Measurements from ENCODE around the gene CLTRN. TPM values are rescaled to one million over a fixed set of nuclear protein-coding genes. Genes with fewer than 3 reads are reported as not detected.
A peak's percentile ranks its signal among the peaks of the same experiment; 100 is the strongest.
"Not testable (repeated sequence)": the region's sequence is repeated elsewhere in the genome, so short reads cannot be mapped to it uniquely, and the experiment has no call there.

Gene CLTRN
- total RNA-seq, 4 donors from 2014 or later, result 0.40 to 1.2 (median 0.74) TPM; not detected in 1

DNA sequence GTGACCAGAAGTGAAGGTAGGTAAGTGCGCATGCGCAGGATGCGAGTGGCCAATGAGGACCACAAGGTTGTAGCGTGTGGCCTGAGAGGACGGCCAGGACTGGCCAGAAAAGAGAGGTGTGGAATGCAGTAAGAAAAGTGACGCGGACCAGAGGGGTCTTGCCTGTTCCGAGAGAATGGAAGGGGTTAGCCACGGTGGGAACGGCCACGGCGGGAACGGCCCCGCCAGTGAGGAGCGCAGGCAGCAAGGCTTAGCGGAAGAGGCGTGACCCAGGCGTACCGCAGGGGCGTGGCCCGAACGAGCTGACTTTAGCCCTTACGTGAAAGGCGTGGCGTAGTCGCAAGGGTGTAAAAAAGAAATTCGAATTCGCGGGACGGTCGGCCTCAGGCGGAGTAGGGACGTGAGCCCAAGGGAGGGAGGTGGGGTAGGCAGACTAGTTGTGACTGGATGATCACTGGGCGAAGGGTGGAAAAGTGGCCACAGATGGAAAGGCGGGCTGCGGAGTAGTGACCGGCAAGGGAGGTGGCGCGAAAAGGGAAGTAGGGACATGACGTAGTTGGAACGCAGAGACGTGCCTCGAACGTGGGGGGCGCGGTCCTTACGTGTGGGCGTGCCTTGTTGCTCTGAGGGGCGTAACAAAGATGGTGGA, 10.4 kb upstream of the CLTRN start:
- no peaks in the 10 kb centered on the region for H3K9me3 ChIP-seq
- H3K27ac ChIP-seq, result peak overlapping the region; percentile 94 to 99 (median 98)
- TF ChIP-seq POLR2A (IDR thresholded peaks at IDR 0.05), result peak; percentile 37 to 49
- TF ChIP-seq, protein P1, sequence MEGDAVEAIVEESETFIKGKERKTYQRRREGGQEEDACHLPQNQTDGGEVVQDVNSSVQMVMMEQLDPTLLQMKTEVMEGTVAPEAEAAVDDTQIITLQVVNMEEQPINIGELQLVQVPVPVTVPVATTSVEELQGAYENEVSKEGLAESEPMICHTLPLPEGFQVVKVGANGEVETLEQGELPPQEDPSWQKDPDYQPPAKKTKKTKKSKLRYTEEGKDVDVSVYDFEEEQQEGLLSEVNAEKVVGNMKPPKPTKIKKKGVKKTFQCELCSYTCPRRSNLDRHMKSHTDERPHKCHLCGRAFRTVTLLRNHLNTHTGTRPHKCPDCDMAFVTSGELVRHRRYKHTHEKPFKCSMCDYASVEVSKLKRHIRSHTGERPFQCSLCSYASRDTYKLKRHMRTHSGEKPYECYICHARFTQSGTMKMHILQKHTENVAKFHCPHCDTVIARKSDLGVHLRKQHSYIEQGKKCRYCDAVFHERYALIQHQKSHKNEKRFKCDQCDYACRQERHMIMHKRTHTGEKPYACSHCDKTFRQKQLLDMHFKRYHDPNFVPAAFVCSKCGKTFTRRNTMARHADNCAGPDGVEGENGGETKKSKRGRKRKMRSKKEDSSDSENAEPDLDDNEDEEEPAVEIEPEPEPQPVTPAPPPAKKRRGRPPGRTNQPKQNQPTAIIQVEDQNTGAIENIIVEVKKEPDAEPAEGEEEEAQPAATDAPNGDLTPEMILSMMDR (IDR thresholded peaks at IDR 0.05), result no peak
- peak; percentile 73 for TF ChIP-seq POLR2AphosphoS5 (IDR thresholded peaks at IDR 0.05)
- 0 to 2% methylated on average over 31 to 43 of the region's 49 CpGs for WGBS, 2 donors (ENCODE audit: low coverage in 1 of 2)
- peak; percentile 95 for ATAC-seq
- peaks cover 2 to 21% (median 16%) of the 10 kb centered on the region in 3 donors for H3K4me1 ChIP-seq
- no peaks in the 10 kb centered on the region for H3K27me3 ChIP-seq
- H3K36me3 ChIP-seq, result peaks cover 0 to 3% of the 10 kb centered on the region in 2 donors
- peak overlapping the region; percentile 74 to 99 for H3K4me3 ChIP-seq

DNA sequence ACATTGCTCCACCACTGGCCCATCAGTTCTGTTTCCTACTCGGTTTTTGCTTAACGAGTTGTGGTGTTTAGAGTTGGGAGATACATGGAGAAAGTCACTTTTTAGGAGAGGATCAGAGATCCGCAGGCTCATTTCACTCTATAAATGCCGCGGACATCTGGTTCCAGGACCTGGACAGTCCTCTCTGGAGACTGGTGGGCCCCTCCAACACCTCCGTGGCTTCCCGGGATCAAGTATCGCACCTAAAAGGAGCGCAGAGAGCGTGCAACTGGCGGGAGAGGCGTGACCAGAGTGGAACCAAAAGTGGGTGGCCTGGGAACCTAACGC, 9.9 kb upstream of the CLTRN start:
- WGBS, 2 donors (ENCODE audit: low coverage in 1 of 2), result 0% methylated on average over 5 of the region's 13 CpGs; no CpG with 5 or more reads in 1 of the 2 donors
- Histone ChIP-seq H3K36me3 (peaks cover 0 to 3% of the 10 kb centered on the region in 2 donors), H3K9me3 (no peaks in the 10 kb centered on the region), H3K27ac (peak overlapping the region; percentile 94 to 99 (median 98)), H3K4me1 (peaks cover 2 to 21% (median 16%) of the 10 kb centered on the region in 3 donors), H3K27me3 (no peaks in the 10 kb centered on the region), H3K4me3 (peak overlapping the region; percentile 74 to 99)
- TF ChIP-seq POLR2AphosphoS5 (IDR thresholded peaks at IDR 0.05) (no peak), POLR2A (IDR thresholded peaks at IDR 0.05) (no peak), EP300 (IDR thresholded peaks at IDR 0.05) (no peak)
- TF ChIP-seq, protein P1 (IDR thresholded peaks at IDR 0.05), result no peak
- no peak for ATAC-seq

DNA sequence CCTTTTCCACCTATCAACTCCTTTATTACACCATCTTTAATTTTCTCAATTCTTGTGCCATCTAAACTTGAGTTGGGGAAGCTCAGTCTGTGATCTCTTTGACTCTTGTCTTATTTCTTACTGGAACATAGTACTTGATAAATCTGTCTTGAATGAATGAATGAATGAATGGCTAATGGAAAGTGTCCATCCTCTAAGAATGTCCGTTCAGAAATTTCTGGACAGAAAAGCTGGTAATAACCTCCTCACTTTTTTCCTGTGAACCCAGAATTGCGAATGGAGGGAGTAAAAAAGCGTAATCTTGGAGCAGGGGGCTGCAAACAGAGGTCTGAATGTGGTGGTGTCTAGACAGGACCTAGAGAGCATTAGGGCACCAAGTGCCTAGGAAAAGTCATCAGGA, 9.4 kb upstream of the CLTRN start:
- peaks cover 2 to 21% (median 16%) of the 10 kb centered on the region in 3 donors for H3K4me1 ChIP-seq
- 42% methylated on average over 2 of the region's 3 CpGs; no CpG with 5 or more reads in 1 of the 2 donors for WGBS, 2 donors (ENCODE audit: low coverage in 1 of 2)
- H3K36me3 ChIP-seq, result peaks cover 0 to under 1% of the 10 kb centered on the region in 2 donors
- H3K4me3 ChIP-seq, result peak overlapping the region; percentile 74 to 99
- TF ChIP-seq POLR2A (IDR thresholded peaks at IDR 0.05), result no peak
- no peak for TF ChIP-seq EP300 (IDR thresholded peaks at IDR 0.05)
- peak overlapping the region; percentile 94 to 99 (median 98) for H3K27ac ChIP-seq
- H3K9me3 ChIP-seq, result no peaks in the 10 kb centered on the region
- H3K27me3 ChIP-seq, result no peaks in the 10 kb centered on the region
- no peak for ATAC-seq

DNA sequence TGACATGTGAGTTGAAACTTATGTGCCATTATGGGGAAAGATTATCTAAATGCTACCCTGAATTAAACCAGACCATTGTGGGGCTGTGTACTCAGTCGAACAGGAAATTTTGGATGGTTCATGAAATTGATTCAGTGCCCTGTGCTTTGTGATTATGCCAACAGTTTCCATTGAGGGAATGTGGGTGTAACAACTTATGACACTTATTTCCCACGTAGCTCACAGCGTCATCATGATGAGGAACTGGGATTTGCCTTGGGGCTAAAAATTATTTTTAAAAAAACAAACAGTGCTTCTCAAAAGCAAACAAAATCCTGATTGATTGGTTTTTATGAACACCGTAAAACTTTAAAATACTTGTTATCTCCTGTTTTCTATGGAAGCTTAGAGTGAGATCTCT, 8.3 kb upstream of the CLTRN start:
- Histone ChIP-seq H3K27me3 (no peaks in the 10 kb centered on the region), H3K9me3 (no peaks in the 10 kb centered on the region), H3K4me3 (no peak overlapping the region), H3K4me1 (peaks cover 2 to 21% (median 16%) of the 10 kb centered on the region in 3 donors), H3K27ac (no peak overlapping the region), H3K36me3 (no peaks in the 10 kb centered on the region)
- no peak for ATAC-seq
- TF ChIP-seq EP300 (IDR thresholded peaks at IDR 0.05) (no peak), POLR2A (IDR thresholded peaks at IDR 0.05) (no peak), POLR2AphosphoS5 (IDR thresholded peaks at IDR 0.05) (no peak)
- TF ChIP-seq, protein P1 (IDR thresholded peaks at IDR 0.05), result no peak
- 83 to 85% methylated on average over 4 of the region's 4 CpGs for WGBS, 2 donors (ENCODE audit: low coverage in 1 of 2)

DNA sequence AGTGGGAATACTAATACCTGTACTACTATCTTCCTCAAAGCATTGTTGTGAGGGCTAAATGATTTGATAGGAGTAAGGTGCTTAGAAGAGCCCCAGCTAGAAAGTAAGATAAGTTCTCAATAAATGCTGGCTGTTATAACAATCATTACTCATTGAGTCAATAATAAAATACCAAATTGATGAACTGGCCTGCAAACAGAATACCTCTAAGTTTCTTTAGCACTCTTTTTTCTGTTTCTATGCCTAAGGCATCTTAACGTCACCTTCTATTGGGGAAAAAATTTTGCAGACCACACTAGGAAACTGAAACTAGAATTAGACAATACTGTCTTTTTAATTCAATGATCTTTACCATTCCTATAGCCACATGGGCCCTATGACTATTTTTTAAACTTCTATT, 1.2 kb downstream of the CLTRN start:
- no peaks in the 10 kb centered on the region for H3K9me3 ChIP-seq
- no peak overlapping the region for H3K4me3 ChIP-seq
- H3K4me1 ChIP-seq, result no peaks in the 10 kb centered on the region
- no peaks in the 10 kb centered on the region for H3K27me3 ChIP-seq
- ATAC-seq, result no peak
- 78 to 91% methylated on average over 1 of the region's 1 CpG for WGBS, 2 donors (ENCODE audit: low coverage in 1 of 2)
- TF ChIP-seq POLR2A (IDR thresholded peaks at IDR 0.05), result no peak
- no peak for TF ChIP-seq POLR2AphosphoS5 (IDR thresholded peaks at IDR 0.05)
- TF ChIP-seq, protein P1 (IDR thresholded peaks at IDR 0.05), result no peak
- no peak for TF ChIP-seq EP300 (IDR thresholded peaks at IDR 0.05)
- H3K36me3 ChIP-seq, result no peaks in the 10 kb centered on the region
- H3K27ac ChIP-seq, result no peak overlapping the region

DNA sequence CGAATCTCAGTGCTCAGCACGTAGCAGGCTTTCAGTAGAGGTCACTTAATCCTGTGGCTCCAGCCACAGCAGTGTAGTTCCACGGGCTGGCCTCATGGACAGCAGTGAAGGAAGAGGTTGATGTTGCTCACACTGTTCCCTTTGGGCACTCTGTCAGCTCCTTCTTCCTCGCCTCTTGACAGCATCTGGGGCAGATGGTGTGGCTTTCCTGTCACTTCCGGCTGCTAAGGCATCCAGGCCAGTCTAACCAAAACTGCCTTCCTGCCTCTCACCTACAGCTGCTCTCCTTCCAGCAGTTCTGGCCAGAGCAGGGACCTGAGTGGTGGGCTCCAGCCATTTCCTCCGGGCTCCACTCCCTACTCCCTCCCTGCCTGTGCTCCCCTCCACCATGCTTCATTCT, 9.8 kb downstream of the CLTRN start:
- ATAC-seq, H3K36me3 ChIP-seq, H3K9me3 ChIP-seq, H3K4me3 ChIP-seq, H3K27me3 ChIP-seq, H3K27ac ChIP-seq, H3K4me1 ChIP-seq: not testable (repeated sequence)
- 83 to 90% methylated on average over 1 to 2 of the region's 6 CpGs for WGBS, 2 donors (ENCODE audit: low coverage in 1 of 2)
